Epithelial cell of esophagus (primary cell): Measurements from ENCODE around the gene P4HA3.
A peak's percentile ranks its signal among the peaks of the same experiment; 100 is the strongest.

Source experiments
- DNase-seq: peaks from one replicate; pipeline ENCODE4 v3.0.0; 2010; ENCODE audit warnings: low read depth
- H3K4me3 ChIP-seq: 2 replicates; pipeline ENCODE4 v1.5.1; 2011; ENCODE audit warnings: mild to moderate bottlenecking, low read length, control low read depth
- TF ChIP-seq, protein P1 (sequence below): IDR thresholded peaks from 2 replicates; pipeline ENCODE4 v1.5.1; 2011; ENCODE audit warnings: low read depth, mild to moderate bottlenecking, low read length, control low read depth, inconsistent platforms; ENCODE audit not compliant: insufficient read depth; ENCODE audit errors: missing control alignments

Gene P4HA3

DNA sequence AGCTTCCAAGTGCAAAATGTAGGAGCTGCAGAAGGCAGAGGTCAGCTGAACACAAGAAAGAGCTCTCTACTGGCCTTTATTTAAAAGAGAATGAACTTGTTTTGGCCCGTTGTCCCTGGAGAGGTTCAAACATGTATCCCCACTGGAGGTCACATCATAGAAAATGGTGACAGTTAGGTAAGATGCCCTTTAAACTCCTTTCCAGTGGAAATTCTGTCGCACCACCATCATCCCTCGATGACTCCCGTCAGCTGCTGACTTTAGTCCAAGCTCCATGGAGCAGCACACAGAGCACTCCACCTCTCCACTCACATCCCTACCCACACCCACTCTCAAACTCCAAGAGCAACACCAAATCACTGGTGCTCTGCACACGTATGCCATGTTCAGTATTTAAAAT is 15.2 kb upstream of the P4HA3 start:
- no peak for DNase-seq
- TF ChIP-seq, protein P1, sequence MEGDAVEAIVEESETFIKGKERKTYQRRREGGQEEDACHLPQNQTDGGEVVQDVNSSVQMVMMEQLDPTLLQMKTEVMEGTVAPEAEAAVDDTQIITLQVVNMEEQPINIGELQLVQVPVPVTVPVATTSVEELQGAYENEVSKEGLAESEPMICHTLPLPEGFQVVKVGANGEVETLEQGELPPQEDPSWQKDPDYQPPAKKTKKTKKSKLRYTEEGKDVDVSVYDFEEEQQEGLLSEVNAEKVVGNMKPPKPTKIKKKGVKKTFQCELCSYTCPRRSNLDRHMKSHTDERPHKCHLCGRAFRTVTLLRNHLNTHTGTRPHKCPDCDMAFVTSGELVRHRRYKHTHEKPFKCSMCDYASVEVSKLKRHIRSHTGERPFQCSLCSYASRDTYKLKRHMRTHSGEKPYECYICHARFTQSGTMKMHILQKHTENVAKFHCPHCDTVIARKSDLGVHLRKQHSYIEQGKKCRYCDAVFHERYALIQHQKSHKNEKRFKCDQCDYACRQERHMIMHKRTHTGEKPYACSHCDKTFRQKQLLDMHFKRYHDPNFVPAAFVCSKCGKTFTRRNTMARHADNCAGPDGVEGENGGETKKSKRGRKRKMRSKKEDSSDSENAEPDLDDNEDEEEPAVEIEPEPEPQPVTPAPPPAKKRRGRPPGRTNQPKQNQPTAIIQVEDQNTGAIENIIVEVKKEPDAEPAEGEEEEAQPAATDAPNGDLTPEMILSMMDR, result no peak
- no peak overlapping the region for H3K4me3 ChIP-seq

DNA sequence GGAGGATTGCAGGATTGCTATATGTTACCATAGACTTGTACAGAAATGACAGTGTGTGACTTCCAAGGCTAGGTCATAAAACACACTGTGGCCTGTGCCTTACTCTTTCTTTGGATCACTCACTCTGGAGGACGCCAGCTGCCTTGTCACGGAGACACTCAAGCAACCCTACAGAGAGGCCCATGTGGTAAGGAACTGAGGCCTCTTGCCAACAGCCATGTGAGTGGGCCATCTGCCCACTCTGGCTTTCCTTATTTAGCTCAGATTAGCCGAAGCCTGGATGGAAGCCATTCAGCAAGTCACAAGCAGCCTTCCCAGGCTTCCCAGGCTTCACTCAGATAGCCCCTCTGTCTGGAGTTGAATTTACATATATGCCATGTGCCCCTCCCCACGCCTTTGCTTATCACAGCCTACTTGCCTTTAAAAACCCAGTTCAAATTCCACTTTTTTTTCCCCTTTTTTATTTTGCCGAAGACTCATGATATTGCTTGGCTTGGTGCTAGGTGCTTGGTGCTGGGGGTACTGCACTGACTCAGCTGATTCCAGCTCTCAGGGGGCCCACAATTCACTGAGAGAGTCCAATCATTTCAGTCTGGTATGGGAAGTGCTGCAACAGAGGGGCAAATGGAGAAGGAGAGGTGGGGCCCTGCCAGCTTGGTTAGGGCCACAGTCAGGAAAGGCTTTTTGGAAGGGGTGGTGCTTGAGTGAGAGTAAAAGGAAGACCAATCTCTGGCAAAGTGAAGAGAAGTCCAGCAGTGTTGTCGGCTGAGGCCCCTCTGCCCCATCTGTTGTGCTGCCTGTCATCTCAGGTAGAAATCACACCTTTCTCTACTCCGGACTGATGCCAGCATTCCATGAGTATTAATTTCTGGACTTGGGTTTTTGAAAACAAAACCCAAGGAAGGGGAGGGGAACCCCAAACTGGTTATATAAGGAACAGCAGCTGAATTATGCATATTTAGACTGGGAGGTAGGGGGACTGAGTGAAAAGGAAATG is 14.5 kb upstream of the P4HA3 start:
- TF ChIP-seq, protein P1, result no peak
- H3K4me3 ChIP-seq, result no peak overlapping the region
- DNase-seq, result no peak

DNA sequence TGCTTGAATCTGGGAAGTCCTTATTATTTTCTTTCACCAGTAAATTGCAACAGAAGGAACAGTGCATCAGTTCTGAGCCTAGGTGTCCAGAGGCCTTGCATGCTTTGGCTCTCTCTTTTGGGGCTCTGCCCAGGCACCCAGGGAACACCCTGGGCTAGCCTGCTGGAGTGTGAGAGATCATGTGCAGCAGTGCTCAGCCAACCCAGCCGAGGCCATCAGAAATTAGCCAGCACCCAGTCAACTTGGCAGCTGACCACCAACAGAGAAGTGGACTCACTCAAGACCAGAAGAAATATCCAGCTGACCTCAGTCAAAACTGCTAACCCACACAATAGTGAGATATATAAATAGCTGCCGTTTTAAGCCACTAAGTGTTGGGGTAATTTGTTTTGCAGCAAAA is 11.2 kb upstream of the P4HA3 start:
- no peak overlapping the region for H3K4me3 ChIP-seq
- DNase-seq, result no peak
- TF ChIP-seq, protein P1, result no peak

DNA sequence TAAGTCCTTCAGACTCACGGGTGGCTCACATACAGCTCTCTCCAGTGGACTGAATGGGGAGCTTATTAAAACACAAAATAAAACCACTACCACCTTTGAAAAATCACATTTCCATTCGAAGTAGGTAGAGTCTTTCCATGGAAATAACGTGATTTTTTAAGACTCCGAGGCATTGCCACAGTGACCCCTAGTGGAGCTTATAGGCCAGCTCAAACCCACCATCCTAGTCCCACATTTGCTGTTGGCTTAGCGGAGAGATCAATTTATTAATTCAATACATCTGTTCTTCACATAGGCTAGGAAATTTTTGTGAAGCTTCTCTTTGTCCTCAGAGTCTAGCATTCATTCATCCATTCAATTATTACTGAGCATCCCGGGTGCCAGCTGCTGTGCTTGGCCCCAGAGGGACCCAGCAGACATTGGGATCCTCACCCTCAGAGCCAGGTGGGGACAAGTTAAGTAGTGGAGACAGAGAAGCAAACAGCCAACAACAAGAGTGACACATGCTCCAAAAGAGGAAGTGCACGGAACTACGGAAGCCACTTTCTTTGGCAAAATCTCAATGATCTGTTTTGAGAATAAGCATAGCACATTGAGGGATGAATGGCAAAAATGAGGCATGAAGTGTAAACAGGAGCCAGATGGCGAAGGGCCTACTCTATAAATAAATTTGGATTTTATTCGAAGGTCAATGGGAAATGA is 10.2 kb upstream of the P4HA3 start:
- DNase-seq, result peak; percentile 46
- no peak overlapping the region for H3K4me3 ChIP-seq

DNA sequence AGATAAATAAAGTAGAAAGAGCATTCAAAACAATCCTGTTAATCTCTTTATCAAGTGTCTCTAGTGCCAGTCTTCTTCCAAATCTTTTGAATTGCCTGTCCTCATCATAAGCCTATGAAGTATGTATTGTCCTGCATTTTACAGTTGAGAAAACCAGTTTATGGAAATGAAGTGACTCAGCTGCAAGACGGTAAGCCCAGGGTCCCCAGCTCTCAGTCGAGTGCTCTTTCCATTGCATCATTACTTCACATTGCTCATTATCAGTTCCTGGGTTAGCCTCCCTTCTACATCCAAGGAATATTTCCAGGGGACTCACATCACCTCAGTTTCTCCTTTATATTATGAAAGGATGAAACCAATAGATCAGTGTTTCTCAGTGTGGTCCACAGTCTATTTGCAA is 9.1 kb upstream of the P4HA3 start:
- no peak overlapping the region for H3K4me3 ChIP-seq

More for the DNA sequence above, 10.2 kb upstream of the P4HA3 start:
- TF ChIP-seq, protein P1, result peak; percentile 49

DNA sequence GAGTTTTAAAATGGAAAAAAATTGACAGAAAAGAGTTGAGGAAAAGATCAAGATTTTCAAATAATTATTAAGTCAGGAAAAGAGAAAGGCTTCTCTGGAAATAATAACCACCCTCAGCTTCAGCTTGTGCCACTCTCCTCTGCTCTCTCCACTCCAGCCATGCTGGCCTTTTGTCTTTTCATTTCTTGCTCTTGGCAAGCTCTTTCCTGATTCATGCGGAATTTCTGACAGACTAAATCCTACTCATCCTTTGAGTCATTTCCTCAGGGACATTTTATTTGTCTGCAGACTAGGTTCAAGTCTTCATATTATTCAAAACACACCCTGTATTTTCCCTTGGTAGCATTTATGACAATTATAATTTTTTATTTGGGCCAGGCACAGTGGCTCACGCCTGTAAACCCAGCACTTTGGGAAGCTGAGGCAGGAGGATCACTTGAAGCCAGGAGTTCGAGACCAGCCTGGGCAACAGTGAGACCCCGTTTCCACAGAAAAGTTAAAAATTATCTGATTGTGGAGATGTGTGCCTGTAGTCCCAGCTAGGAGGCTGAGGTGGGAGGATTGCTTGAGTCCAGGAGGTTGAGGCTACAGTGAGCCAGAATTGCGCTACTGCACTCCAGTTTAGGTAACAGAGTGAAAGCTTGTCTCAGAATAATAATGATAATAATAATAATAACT is 7.8 kb upstream of the P4HA3 start:
- TF ChIP-seq, protein P1, result no peak
- H3K4me3 ChIP-seq, result no peak overlapping the region
- DNase-seq, result peak; percentile 90

More for the DNA sequence above, 9.1 kb upstream of the P4HA3 start:
- TF ChIP-seq, protein P1, result no peak
- peak; percentile 62 for DNase-seq
